Peyer's patch (tissue), 4 donors: ENCODE measurements around the gene SLC25A25. TPM values are rescaled to one million over a fixed set of nuclear protein-coding genes. Genes with fewer than 3 reads are reported as not detected.

ENCODE experiments used
- DNase-seq, 3 donors: peaks; one replicate each; pipeline ENCODE4 v3.0.0-alpha.2; 2017 to 2019
- H3K27ac ChIP-seq, 4 donors: fragments of 200-600 bp; sonication (generic); one replicate each; pipeline ENCODE4 v1.5.1; 2016 to 2019
- H3K27me3 ChIP-seq, 2 donors: fragments of 200-600 bp; sonication (generic); one replicate each; pipeline ENCODE4 v1.5.1; 2019
- H3K36me3 ChIP-seq, 3 donors: fragments of 200-600 bp; sonication (generic); one replicate each; pipeline ENCODE4 v1.5.1; 2016 to 2019
- H3K4me1 ChIP-seq, 4 donors: fragments of 200-600 bp; sonication (generic); one replicate each; pipeline ENCODE4 v1.5.1; 2016 to 2019
- H3K4me3 ChIP-seq, 4 donors: fragments of 200-600 bp; sonication (generic); 1 replicate in 3 of 4; 2 replicates in 1 of 4; pipeline ENCODE4 v1.5.1; 2016 to 2019; ENCODE audit warnings: mild to moderate bottlenecking in 1 of 4
- H3K9me3 ChIP-seq, 4 donors: fragments of 200-600 bp; sonication (generic); one replicate each; pipeline ENCODE4 v1.5.1; 2016 to 2019; ENCODE audit warnings: mild to moderate bottlenecking in 1 of 4
- CTCF ChIP-seq, 6 experiments: fragments of 450-650 bp in 4 of 6; fragments of 200-600 bp in 2 of 6; sonication (generic) in 1 of 6; IDR thresholded peaks; one replicate each; pipeline ENCODE4 v1.5.1; 2017 to 2019; ENCODE audit warnings: antibody characterized with exemption in 6 of 6, mild to moderate bottlenecking in 3 of 6, moderate library complexity in 1 of 6
- POLR2A ChIP-seq, 2 donors: fragments of 450-650 bp; IDR thresholded peaks; one replicate each; pipeline ENCODE4 v1.5.1; 2017; ENCODE audit warnings: antibody characterized with exemption in 2 of 2, mild to moderate bottlenecking in 2 of 2, moderate library complexity in 2 of 2
- total RNA-seq, 4 donors: library from RNA; depleted of rRNA; stranded (reverse); fragments of >200 nt; gene quantifications; one replicate each; pipeline ENCODE4 v1.1.0, GENCODE V29; 2016

The SLC25A25 gene
- total RNA-seq, 4 donors from 2014 or later = 18.2 to 44.1 (median 28.2) TPM

DNA sequence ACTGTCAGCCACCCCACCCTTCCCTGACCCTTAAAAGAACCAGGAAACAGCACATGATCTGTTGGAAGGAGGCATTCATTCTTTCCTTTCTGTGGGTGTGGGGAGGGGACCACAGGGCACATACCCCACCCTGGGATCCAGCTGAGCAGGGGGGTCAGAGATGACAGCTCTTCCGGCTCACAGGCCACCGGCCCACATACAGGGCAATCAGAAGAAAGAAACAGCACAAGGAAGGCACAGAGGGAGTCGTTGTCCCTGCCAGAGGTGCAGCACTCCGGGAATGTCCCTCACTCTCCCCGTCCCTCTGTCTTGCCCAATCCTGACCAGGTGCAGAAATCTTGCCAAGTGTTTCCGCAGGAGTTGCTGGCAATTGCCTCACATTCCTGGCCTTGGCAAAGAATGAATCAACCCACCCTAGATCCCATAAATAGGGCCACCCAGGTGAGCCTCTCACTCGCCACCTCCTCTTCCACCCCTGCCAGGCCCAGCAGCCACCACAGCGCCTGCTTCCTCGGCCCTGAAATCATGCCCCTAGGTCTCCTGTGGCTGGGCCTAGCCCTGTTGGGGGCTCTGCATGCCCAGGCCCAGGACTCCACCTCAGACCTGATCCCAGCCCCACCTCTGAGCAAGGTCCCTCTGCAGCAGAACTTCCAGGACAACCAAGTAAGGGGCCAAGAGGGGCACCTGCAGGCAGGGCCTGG lies 81.1 kb downstream of the SLC25A25 start, which contains the start of gene LCN2:
Gene LCN2 (plus strand): TSS at position 453 of the 701 bp plus-strand sequence. CDS start 73 bp downstream, at position 526.
- Histone ChIP-seq H3K27ac (peak within 1 kb of the TSS in 3 of 4 donors; percentile 39 to 72 (median 69)), H3K36me3 (no peaks in the 10 kb centered on the region), H3K4me3 (no peak within 1 kb of the TSS), H3K27me3 (no peaks in the 10 kb centered on the region), H3K4me1 (peaks cover 0 to 13% (median 2%) of the 10 kb centered on the region in 4 donors), H3K9me3 (no peaks in the 10 kb centered on the region)
- peak in 2 of 3 donors; percentile 56 to 60 for DNase-seq
- TF ChIP-seq CTCF (IDR thresholded peaks at IDR 0.05) = no peak
- TF ChIP-seq POLR2A (IDR thresholded peaks at IDR 0.05) = no peak

DNA sequence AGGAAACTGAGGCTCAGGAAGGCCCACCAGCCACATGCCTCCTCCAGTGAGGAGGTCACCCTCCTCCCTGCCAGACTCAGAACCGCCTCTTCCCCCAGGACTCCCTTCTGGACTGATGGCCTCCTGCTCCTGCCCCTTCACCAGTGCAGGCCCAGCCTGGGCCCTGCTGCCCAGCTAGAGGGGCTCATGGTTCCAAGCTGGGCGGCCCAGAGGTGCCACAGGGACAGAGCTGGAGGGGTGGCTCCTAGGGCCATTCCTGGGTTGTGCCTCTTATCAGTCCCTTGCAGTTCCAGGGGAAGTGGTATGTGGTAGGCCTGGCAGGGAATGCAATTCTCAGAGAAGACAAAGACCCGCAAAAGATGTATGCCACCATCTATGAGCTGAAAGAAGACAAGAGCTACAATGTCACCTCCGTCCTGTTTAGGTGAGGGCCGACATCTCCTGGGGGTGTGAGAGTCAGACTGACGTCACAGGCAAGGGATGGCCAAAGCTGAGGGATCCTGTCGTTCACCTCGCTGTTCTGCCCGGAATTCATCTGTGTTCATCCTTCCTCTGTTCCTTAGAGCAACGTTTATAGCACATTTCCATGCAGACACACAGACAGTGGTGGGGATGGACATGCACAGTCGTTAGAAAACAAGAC lies 82.0 kb downstream of the SLC25A25 start:
- Histone ChIP-seq H3K36me3 (no peaks in the 10 kb centered on the region), H3K4me3 (no peak overlapping the region), H3K4me1 (peaks cover 0 to 13% (median 2%) of the 10 kb centered on the region in 4 donors), H3K27me3 (no peaks in the 10 kb centered on the region), H3K9me3 (no peaks in the 10 kb centered on the region), H3K27ac (peak overlapping the region in 2 of 4 donors; percentile 69 to 72)
- no peak for TF ChIP-seq CTCF (IDR thresholded peaks at IDR 0.05)
- TF ChIP-seq POLR2A (IDR thresholded peaks at IDR 0.05) = no peak
- DNase-seq = peak in 2 of 3 donors; percentile 25 to 43

DNA sequence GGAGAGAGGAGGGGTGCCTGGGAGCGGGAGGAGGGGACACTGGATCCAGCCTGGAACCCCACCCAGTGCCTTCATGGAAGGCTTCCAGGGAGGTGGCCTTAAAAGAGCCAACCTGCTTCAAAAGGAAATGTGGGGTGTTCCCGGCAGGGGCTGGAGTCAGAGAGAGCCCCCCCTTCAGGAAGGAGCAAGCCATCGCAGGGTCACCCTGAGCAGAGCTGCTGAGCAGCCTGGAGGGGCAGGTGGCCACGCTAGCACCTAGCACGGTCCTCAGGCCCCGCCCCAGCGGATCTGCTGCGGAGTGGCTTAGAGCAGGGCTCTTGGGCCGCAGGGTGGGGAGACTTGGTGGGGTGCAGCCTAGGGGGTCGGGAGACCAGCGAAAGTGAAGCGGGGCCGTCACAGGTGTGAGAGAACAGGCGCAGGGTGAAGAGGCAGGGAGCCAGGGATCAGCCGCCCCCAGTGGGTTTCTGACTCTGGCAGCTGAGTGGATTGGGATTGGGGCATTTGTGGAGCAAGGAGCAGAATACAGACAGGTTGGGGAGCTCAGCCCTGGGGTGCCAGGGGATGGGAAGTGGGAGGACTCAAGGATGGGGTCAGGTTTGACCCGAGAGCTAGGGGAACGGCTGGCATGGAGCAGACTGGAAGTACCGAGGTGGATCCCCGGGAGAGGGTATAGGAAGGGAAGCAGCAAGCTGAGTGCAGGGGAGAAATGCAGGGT lies 82.7 kb downstream of the SLC25A25 start:
- no peaks in the 10 kb centered on the region for H3K36me3 ChIP-seq
- no peaks in the 10 kb centered on the region for H3K27me3 ChIP-seq
- peak in 3 of 6 experiments; percentile 9 to 22 (median 19) for TF ChIP-seq CTCF (IDR thresholded peaks at IDR 0.05)
- TF ChIP-seq POLR2A (IDR thresholded peaks at IDR 0.05) = no peak
- H3K4me3 ChIP-seq = no peak overlapping the region
- no peaks in the 10 kb centered on the region for H3K9me3 ChIP-seq
- peaks cover 0 to 13% (median 2%) of the 10 kb centered on the region in 4 donors for H3K4me1 ChIP-seq
- H3K27ac ChIP-seq = no peak overlapping the region
- peak in 2 of 3 donors; percentile 44 to 58 for DNase-seq

DNA sequence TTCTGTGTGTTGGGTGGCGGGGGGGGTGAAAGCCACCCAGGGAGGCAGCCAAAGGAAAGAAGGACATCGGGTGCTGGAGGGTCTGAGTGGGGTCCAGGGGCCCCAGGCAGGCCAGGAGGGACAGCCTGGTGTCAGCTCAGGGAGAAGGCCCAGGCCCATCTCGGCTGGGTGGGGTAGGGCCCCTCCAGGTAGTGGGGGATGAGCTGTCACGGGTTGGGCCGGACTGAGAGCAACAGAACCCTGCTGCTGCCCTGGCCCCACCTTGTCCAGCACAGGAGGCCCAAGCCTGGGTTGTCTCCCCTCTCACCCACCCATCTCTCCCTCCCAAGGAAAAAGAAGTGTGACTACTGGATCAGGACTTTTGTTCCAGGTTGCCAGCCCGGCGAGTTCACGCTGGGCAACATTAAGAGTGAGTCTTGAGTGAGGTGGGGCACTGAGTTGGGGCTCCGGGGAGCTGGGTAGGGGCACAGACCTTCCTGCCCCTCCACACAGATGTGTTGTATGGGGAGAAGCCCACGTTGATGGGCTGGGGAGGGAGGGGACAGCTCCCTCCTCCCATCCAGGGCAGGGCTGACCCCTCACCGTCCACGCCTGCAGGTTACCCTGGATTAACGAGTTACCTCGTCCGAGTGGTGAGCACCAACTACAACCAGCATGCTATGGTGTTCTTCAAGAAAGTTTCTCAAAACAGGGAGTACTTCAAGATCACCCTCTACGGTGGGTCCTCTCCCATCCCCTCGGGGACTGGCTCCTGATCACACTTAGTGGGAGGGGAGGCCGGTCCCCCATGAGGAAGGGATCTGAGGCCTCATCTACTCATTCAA lies 83.5 kb downstream of the SLC25A25 start:
- no peak for TF ChIP-seq POLR2A (IDR thresholded peaks at IDR 0.05)
- no peak for TF ChIP-seq CTCF (IDR thresholded peaks at IDR 0.05)
- Histone ChIP-seq H3K27me3 (no peaks in the 10 kb centered on the region), H3K4me3 (no peak overlapping the region), H3K36me3 (no peaks in the 10 kb centered on the region), H3K4me1 (peaks cover 0 to 13% (median 2%) of the 10 kb centered on the region in 4 donors), H3K9me3 (no peaks in the 10 kb centered on the region), H3K27ac (no peak overlapping the region)
- peak in 2 of 3 donors; percentile 36 for DNase-seq
